ENCODE results near the gene PCYT1A.

Gene PCYT1A

DNA sequence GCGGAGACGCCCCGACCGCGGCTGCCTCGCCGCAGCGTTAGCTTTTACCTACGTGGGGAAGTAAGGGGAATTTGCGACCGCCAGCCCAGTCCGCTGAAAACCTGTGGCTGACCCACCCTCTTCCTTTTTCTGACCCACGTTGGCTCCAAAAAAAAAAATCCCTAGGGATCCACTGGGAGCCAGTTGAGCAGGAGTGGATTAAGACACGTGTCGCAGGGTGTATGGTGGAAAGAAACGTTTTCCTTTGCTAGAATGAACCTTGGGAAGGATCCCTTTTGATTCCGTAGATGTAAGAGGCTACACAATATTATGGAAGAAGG, 575 bp upstream of the PCYT1A start:
- Histone ChIP-seq H2BK12ac (ENCODE audit: low read length) (no peak overlapping the region), H3K27ac (ENCODE audit: low read depth, low read length) (peak overlapping the region; percentile 92)
- no CpG with 5 or more reads among the region's 17 CpGs for WGBS (ENCODE audit: extremely low coverage, insufficient coverage, insufficient read length)

DNA sequence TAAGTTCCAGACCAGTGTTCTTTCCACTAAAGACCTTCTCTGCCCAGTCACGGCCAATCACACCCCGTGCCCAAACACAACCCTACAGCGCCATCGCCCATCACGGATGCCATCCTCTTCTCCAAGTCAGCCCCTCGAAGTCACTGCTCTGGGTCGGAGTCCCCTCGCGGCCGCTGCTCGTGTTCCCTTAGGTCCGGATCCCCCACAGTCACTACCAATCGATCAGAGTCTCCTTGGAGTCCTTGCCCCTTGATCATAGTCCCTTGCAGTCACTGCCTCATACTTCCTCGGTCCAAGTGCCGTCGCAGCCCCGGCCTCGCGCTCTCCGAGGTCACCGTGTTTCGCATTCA, 461 bp downstream of the PCYT1A start:
- Histone ChIP-seq H3K14ac (ENCODE audit: low read length) (peak overlapping the region; percentile 76), H4K12ac (ENCODE audit: low read depth, low read length) (peak overlapping the region; percentile 75), H4K8ac (ENCODE audit: low read depth, low read length) (peak overlapping the region; percentile 93), H2AK5ac (ENCODE audit: low read length) (peak overlapping the region; percentile 16), H2AFZ (ENCODE audit: insufficient read depth, low read length, poor library complexity) (peak overlapping the region; percentile 94), H3K4me2 (ENCODE audit: low read length) (peak overlapping the region; percentile 79), H3K4me3 (ENCODE audit: low read depth, low read length) (peak overlapping the region; percentile 95), H3K79me1 (ENCODE audit: low read length) (peaks cover 12% of the 10 kb centered on the region), H4K91ac (ENCODE audit: low read depth, low read length) (peak overlapping the region; percentile 94), H3K9me3 (ENCODE audit: insufficient read depth, low read depth, low read length) (no peaks in the 10 kb centered on the region), H3K27me3 (ENCODE audit: insufficient read depth, low read length) (no peaks in the 10 kb centered on the region), H3K79me2 (ENCODE audit: control insufficient read depth, insufficient read depth, low read length, poor library complexity) (peaks cover 10% of the 10 kb centered on the region), H3K36me3 (ENCODE audit: control insufficient read depth in 1 of 2, insufficient read depth in 2 of 2, low read length in 2 of 2) (no peaks in the 10 kb centered on the region), H3K27ac (ENCODE audit: low read depth, low read length) (peak overlapping the region; percentile 74), H3K23ac (ENCODE audit: low read length) (no peak overlapping the region), H3K4ac (ENCODE audit: low read depth, low read length) (peak overlapping the region; percentile 61), H2BK120ac (ENCODE audit: insufficient read depth, low read length, poor library complexity) (peak overlapping the region; percentile 70), H2BK5ac (ENCODE audit: low read depth, low read length, poor library complexity) (peak overlapping the region; percentile 81), H2BK12ac (ENCODE audit: low read length) (peak overlapping the region; percentile 51), H3K9ac (ENCODE audit: low read length) (peak overlapping the region; percentile 60), H3K4me1 (ENCODE audit: control insufficient read depth in 1 of 2, insufficient read depth in 2 of 2, low read length in 2 of 2) (peaks cover 2 to 4% of the 10 kb centered on the region in 2 experiments), H3K18ac (ENCODE audit: low read length) (peak overlapping the region; percentile 91)
- no CpG with 5 or more reads among the region's 22 CpGs for WGBS (ENCODE audit: extremely low coverage, insufficient coverage, insufficient read length)
- no peak for DNase-seq

More for the DNA sequence above, 575 bp upstream of the PCYT1A start:
- Histone ChIP-seq H2BK5ac (ENCODE audit: low read depth, low read length, poor library complexity) (peak overlapping the region; percentile 90), H3K27me3 (ENCODE audit: insufficient read depth, low read length) (no peaks in the 10 kb centered on the region), H2BK120ac (ENCODE audit: insufficient read depth, low read length, poor library complexity) (peak overlapping the region; percentile 94), H4K91ac (ENCODE audit: low read depth, low read length) (peak overlapping the region; percentile 97), H3K36me3 (ENCODE audit: control insufficient read depth in 1 of 2, insufficient read depth in 2 of 2, low read length in 2 of 2) (no peaks in the 10 kb centered on the region), H3K4ac (ENCODE audit: low read depth, low read length) (peak overlapping the region; percentile 97), H3K18ac (ENCODE audit: low read length) (peak overlapping the region; percentile 98), H3K9me3 (ENCODE audit: insufficient read depth, low read depth, low read length) (no peaks in the 10 kb centered on the region), H2AFZ (ENCODE audit: insufficient read depth, low read length, poor library complexity) (peak overlapping the region; percentile 99), H3K4me1 (ENCODE audit: control insufficient read depth in 1 of 2, insufficient read depth in 2 of 2, low read length in 2 of 2) (peaks cover 2 to 4% of the 10 kb centered on the region in 2 experiments), H3K14ac (ENCODE audit: low read length) (peak overlapping the region; percentile 100), H3K4me3 (ENCODE audit: low read depth, low read length) (peak overlapping the region; percentile 85), H3K4me2 (ENCODE audit: low read length) (peak overlapping the region; percentile 96), H3K9ac (ENCODE audit: low read length) (peak overlapping the region; percentile 87), H3K79me1 (ENCODE audit: low read length) (peaks cover 12% of the 10 kb centered on the region), H3K79me2 (ENCODE audit: control insufficient read depth, insufficient read depth, low read length, poor library complexity) (peaks cover 10% of the 10 kb centered on the region), H3K23ac (ENCODE audit: low read length) (no peak overlapping the region), H4K12ac (ENCODE audit: low read depth, low read length) (peak overlapping the region; percentile 98), H4K8ac (ENCODE audit: low read depth, low read length) (peak overlapping the region; percentile 99), H2AK5ac (ENCODE audit: low read length) (peak overlapping the region; percentile 41)
- DNase-seq, result peak; percentile 19 to 56

DNA sequence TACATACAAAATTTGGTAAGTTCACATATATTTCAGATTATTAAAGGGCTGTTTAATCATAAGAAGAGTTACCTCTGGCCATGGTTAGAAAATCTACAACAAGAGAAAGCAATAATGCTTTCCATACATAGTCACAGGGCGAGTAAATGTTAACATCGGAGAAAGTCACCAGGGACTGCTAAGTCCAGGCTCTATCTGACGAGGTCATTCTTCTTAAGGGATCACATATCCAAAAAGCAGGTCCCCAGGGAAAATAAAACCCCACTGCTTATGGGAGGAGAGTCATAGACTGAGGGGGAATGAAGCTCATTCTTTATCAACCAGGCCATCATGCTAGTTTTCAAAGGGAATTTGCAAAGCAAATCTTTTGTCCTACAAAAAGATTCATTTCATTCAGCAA, 3.1 kb downstream of the PCYT1A start:
- Histone ChIP-seq H4K91ac (ENCODE audit: low read depth, low read length) (no peak overlapping the region), H2BK5ac (ENCODE audit: low read depth, low read length, poor library complexity) (no peak overlapping the region), H3K79me2 (ENCODE audit: control insufficient read depth, insufficient read depth, low read length, poor library complexity) (peaks cover 12% of the 10 kb centered on the region), H3K27ac (ENCODE audit: low read depth, low read length) (no peak overlapping the region), H3K4ac (ENCODE audit: low read depth, low read length) (no peak overlapping the region), H3K14ac (ENCODE audit: low read length) (no peak overlapping the region), H4K8ac (ENCODE audit: low read depth, low read length) (no peak overlapping the region), H3K18ac (ENCODE audit: low read length) (no peak overlapping the region), H3K4me3 (ENCODE audit: low read depth, low read length) (no peak overlapping the region), H3K4me1 (ENCODE audit: control insufficient read depth in 1 of 2, insufficient read depth in 2 of 2, low read length in 2 of 2) (peaks cover 2 to 4% of the 10 kb centered on the region in 2 experiments), H4K12ac (ENCODE audit: low read depth, low read length) (no peak overlapping the region), H2AFZ (ENCODE audit: insufficient read depth, low read length, poor library complexity) (no peak overlapping the region), H3K79me1 (ENCODE audit: low read length) (peaks cover 12% of the 10 kb centered on the region), H2BK120ac (ENCODE audit: insufficient read depth, low read length, poor library complexity) (no peak overlapping the region), H3K23ac (ENCODE audit: low read length) (no peak overlapping the region), H3K36me3 (ENCODE audit: control insufficient read depth in 1 of 2, insufficient read depth in 2 of 2, low read length in 2 of 2) (peaks cover 0 to 2% of the 10 kb centered on the region in 2 experiments), H3K9me3 (ENCODE audit: insufficient read depth, low read depth, low read length) (no peaks in the 10 kb centered on the region), H2AK5ac (ENCODE audit: low read length) (no peak overlapping the region), H3K4me2 (ENCODE audit: low read length) (no peak overlapping the region), H2BK12ac (ENCODE audit: low read length) (no peak overlapping the region), H3K9ac (ENCODE audit: low read length) (no peak overlapping the region), H3K27me3 (ENCODE audit: insufficient read depth, low read length) (no peaks in the 10 kb centered on the region)
- WGBS (ENCODE audit: extremely low coverage, insufficient coverage, insufficient read length), result no CpG with 5 or more reads among the region's 3 CpGs
- no peak for DNase-seq

DNA sequence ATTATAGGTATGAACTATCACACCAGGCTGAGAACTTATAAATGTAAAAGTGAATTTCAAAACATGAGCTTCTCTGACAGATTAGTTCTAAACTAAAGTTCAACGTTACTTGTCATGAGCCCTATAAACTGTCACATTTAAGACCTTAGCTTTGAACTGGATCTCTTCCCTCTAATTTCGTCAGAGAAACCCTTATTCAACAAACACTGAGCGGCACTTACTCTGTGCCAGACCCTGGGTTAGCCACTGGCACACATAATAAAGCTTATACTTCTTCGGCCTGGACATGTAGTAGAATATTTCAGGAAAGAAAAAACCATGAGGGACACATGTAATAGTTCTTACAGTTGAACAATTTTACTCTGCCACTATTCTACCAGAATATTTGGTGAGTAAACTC, 5.6 kb downstream of the PCYT1A start:
- H3K36me3 ChIP-seq (ENCODE audit: control insufficient read depth in 1 of 2, insufficient read depth in 2 of 2, low read length in 2 of 2), result peaks cover 0 to 2% of the 10 kb centered on the region in 2 experiments
- no peaks in the 10 kb centered on the region for H3K9me3 ChIP-seq (ENCODE audit: insufficient read depth, low read depth, low read length)
- no peak overlapping the region for H2BK12ac ChIP-seq (ENCODE audit: low read length)
- no peak for DNase-seq
- no peak overlapping the region for H3K23ac ChIP-seq (ENCODE audit: low read length)
- H3K27me3 ChIP-seq (ENCODE audit: insufficient read depth, low read length), result no peaks in the 10 kb centered on the region
- no peak overlapping the region for H4K91ac ChIP-seq (ENCODE audit: low read depth, low read length)
- no peak overlapping the region for H2BK120ac ChIP-seq (ENCODE audit: insufficient read depth, low read length, poor library complexity)
- no peak overlapping the region for H3K14ac ChIP-seq (ENCODE audit: low read length)
- H4K12ac ChIP-seq (ENCODE audit: low read depth, low read length), result no peak overlapping the region
- no peak overlapping the region for H3K4me2 ChIP-seq (ENCODE audit: low read length)
- H3K79me2 ChIP-seq (ENCODE audit: control insufficient read depth, insufficient read depth, low read length, poor library complexity), result peaks cover 2% of the 10 kb centered on the region
- H2BK5ac ChIP-seq (ENCODE audit: low read depth, low read length, poor library complexity), result no peak overlapping the region
- H3K4ac ChIP-seq (ENCODE audit: low read depth, low read length), result no peak overlapping the region
- H3K4me1 ChIP-seq (ENCODE audit: control insufficient read depth in 1 of 2, insufficient read depth in 2 of 2, low read length in 2 of 2), result peaks cover 4 to 7% of the 10 kb centered on the region in 2 experiments
- H3K27ac ChIP-seq (ENCODE audit: low read depth, low read length), result no peak overlapping the region
- no peak overlapping the region for H3K18ac ChIP-seq (ENCODE audit: low read length)
- no peak overlapping the region for H3K9ac ChIP-seq (ENCODE audit: low read length)
- H2AFZ ChIP-seq (ENCODE audit: insufficient read depth, low read length, poor library complexity), result no peak overlapping the region
- H3K4me3 ChIP-seq (ENCODE audit: low read depth, low read length), result no peak overlapping the region
- no peak overlapping the region for H2AK5ac ChIP-seq (ENCODE audit: low read length)
- WGBS (ENCODE audit: extremely low coverage, insufficient coverage, insufficient read length), result no CpG with 5 or more reads among the region's 4 CpGs
- H4K8ac ChIP-seq (ENCODE audit: low read depth, low read length), result no peak overlapping the region
- peaks cover 3% of the 10 kb centered on the region for H3K79me1 ChIP-seq (ENCODE audit: low read length)
